Upper lobe of left lung (tissue), 6 donors: ENCODE data around the gene PSD2. TPM values are rescaled to one million over a fixed set of nuclear protein-coding genes. Genes with fewer than 3 reads are reported as not detected.

Source experiments
- ATAC-seq, 2 donors: fragments of 200-7000 bp; cut with Tn5 transposase; one replicate each; pipeline ENCODE4 v1.9.1; 2022; ENCODE audit warnings: mild to moderate bottlenecking in 2 of 2, moderate library complexity in 2 of 2; ENCODE audit not compliant: low FRiP score in 2 of 2
- DNase-seq, 2 donors: peaks; one replicate each; pipeline ENCODE4 v3.0.0-alpha.2; 2019 to 2020
- H3K27ac ChIP-seq, 4 donors: fragments of 200-600 bp; sonication (generic); one replicate each; pipeline ENCODE4 v1.5.1; 2016 to 2019
- H3K27me3 ChIP-seq, 4 donors: fragments of 200-600 bp; sonication (generic); one replicate each; pipeline ENCODE4 v1.5.1; 2017 to 2019
- H3K36me3 ChIP-seq, 4 donors: fragments of 200-600 bp; sonication (generic); one replicate each; pipeline ENCODE4 v1.5.1; 2016 to 2019
- H3K4me1 ChIP-seq, 4 donors: fragments of 200-600 bp; sonication (generic); one replicate each; pipeline ENCODE4 v1.5.1; 2018 to 2019
- H3K4me3 ChIP-seq, 4 donors: fragments of 200-600 bp; sonication (generic); one replicate each; pipeline ENCODE4 v1.5.1; 2017 to 2019; ENCODE audit warnings: mild to moderate bottlenecking in 2 of 4, moderate library complexity in 1 of 4
- H3K9me3 ChIP-seq, 4 donors: fragments of 200-600 bp; sonication (generic); one replicate each; pipeline ENCODE4 v1.5.1; 2018 to 2019
- CTCF ChIP-seq, 6 experiments: fragments of 450-650 bp in 4 of 6; fragments of 200-600 bp in 2 of 6; sonication (generic) in 2 of 6; IDR thresholded peaks; one replicate each; pipeline ENCODE4 v1.5.1; 2016 to 2019; ENCODE audit warnings: antibody characterized with exemption in 6 of 6
- EP300 ChIP-seq, 4 donors: sonication (generic); formaldehyde crosslinking; IDR thresholded peaks; one replicate each; pipeline ENCODE4 v1.5.1; 2017; ENCODE audit warnings: antibody characterized with exemption in 4 of 4, control low read depth in 2 of 4
- POLR2A ChIP-seq, 4 donors: fragments of 450-650 bp; IDR thresholded peaks; one replicate each; pipeline ENCODE4 v1.5.1; 2016 to 2017; ENCODE audit warnings: antibody characterized with exemption in 4 of 4, mild to moderate bottlenecking in 2 of 4
- POLR2AphosphoS5 ChIP-seq, 2 donors: sonication (generic); formaldehyde crosslinking; IDR thresholded peaks; one replicate each; pipeline ENCODE4 v1.5.1; 2017; ENCODE audit warnings: antibody characterized with exemption in 2 of 2
- WGBS, 2 donors: methylation state at CpG; one replicate each; pipeline ENCODE4 v1.1.5; 2017 to 2018; 5-methylcytosine and 5-hydroxymethylcytosine counted together
- total RNA-seq, 6 donors: library from RNA; depleted of rRNA in 4 of 6; stranded (reverse); fragments of >200 nt in 4 of 6; gene quantifications; one replicate each; pipeline versions ENCODE4 v1.1.0 to v1.2.1, GENCODE V29; 2016 to 2021
- donor health status: DM: no; HTN: no; CAD: no; lungs with moderate emphysema.
- donor health status: DM: no; HTN: yes; CAD: no; lungs with severe emphysema.

PSD2 gene
- total RNA-seq, 6 donors from 2014 or later: 0.10 to 0.15 (median 0.11) TPM; not detected in 3

GRCh38 chr5:139850423-139851016 is 54.9 kb downstream of the PSD2 start:
- Histone ChIP-seq H3K9me3 (no peaks in the 10 kb centered on the region), H3K36me3 (no peaks in the 10 kb centered on the region), H3K4me1 (peaks cover 10 to 25% (median 20%) of the 10 kb centered on the region in 4 donors), H3K4me3 (no peak overlapping the region), H3K27ac (peak overlapping the region in 1 of 4 donors; percentile 64), H3K27me3 (peaks cover 0 to 3% (median 0%) of the 10 kb centered on the region in 4 donors)
- DNase-seq (no peak), ATAC-seq (no peak)
- TF ChIP-seq POLR2A (IDR thresholded peaks at IDR 0.05) (no peak), POLR2AphosphoS5 (IDR thresholded peaks at IDR 0.05) (no peak), EP300 (IDR thresholded peaks at IDR 0.05) (no peak), CTCF (IDR thresholded peaks at IDR 0.05) (no peak)
- 67 to 86% methylated on average over 3 of the region's 3 CpGs for WGBS, 2 donors

- no peaks in the 10 kb centered on the region for H3K9me3 ChIP-seq
- no peak for ATAC-seq
- peaks cover 0 to 3% (median 0%) of the 10 kb centered on the region in 4 donors for H3K27me3 ChIP-seq
- H3K27ac ChIP-seq: no peak overlapping the region
- 95% methylated on average over 17 to 19 of the region's 19 CpGs for WGBS, 2 donors
- no peak overlapping the region for H3K4me3 ChIP-seq
- H3K36me3 ChIP-seq: no peaks in the 10 kb centered on the region
- peaks cover 10 to 25% (median 20%) of the 10 kb centered on the region in 4 donors for H3K4me1 ChIP-seq
- no peak for TF ChIP-seq POLR2A (IDR thresholded peaks at IDR 0.05)
- no peak for TF ChIP-seq POLR2AphosphoS5 (IDR thresholded peaks at IDR 0.05)
- no peak for TF ChIP-seq CTCF (IDR thresholded peaks at IDR 0.05)
- TF ChIP-seq EP300 (IDR thresholded peaks at IDR 0.05): no peak
- DNase-seq: peak in 1 of 2 donors; percentile 71
These were observed 56.0 kb downstream of the PSD2 start for GRCh38 chr5:139851558-139851957.

GRCh38 chr5:139852696-139853095 is 57.1 kb downstream of the PSD2 start:
- H3K27me3 ChIP-seq: no peaks in the 10 kb centered on the region
- H3K4me3 ChIP-seq: no peak overlapping the region
- peaks cover 9 to 18% (median 14%) of the 10 kb centered on the region in 4 donors for H3K4me1 ChIP-seq
- peak in 1 of 2 donors; percentile 44 for DNase-seq
- no peaks in the 10 kb centered on the region for H3K36me3 ChIP-seq
- no peak overlapping the region for H3K27ac ChIP-seq
- no peaks in the 10 kb centered on the region for H3K9me3 ChIP-seq
- ATAC-seq: no peak
- 90 to 92% methylated on average over 6 to 8 of the region's 8 CpGs for WGBS, 2 donors
- no peak for TF ChIP-seq POLR2AphosphoS5 (IDR thresholded peaks at IDR 0.05)

GRCh38 chr5:139854029-139854605 is 58.5 kb downstream of the PSD2 start:
- ATAC-seq: no peak
- Histone ChIP-seq H3K27me3 (peaks cover 0 to 4% (median 0%) of the 10 kb centered on the region in 4 donors), H3K9me3 (no peaks in the 10 kb centered on the region), H3K27ac (no peak overlapping the region), H3K4me1 (peaks cover 0 to 9% (median 4%) of the 10 kb centered on the region in 4 donors), H3K4me3 (no peak overlapping the region), H3K36me3 (no peaks in the 10 kb centered on the region)
- TF ChIP-seq CTCF (IDR thresholded peaks at IDR 0.05) (no peak), POLR2AphosphoS5 (IDR thresholded peaks at IDR 0.05) (no peak), POLR2A (IDR thresholded peaks at IDR 0.05) (no peak), EP300 (IDR thresholded peaks at IDR 0.05) (no peak)
- WGBS, 2 donors: 96% methylated on average over 7 of the region's 7 CpGs
- DNase-seq: no peak

- DNase-seq (no peak), ATAC-seq (no peak)
- peaks cover 0 to 4% (median 0%) of the 10 kb centered on the region in 4 donors for H3K27me3 ChIP-seq
- TF ChIP-seq EP300 (IDR thresholded peaks at IDR 0.05) (no peak), POLR2A (IDR thresholded peaks at IDR 0.05) (no peak), CTCF (IDR thresholded peaks at IDR 0.05) (no peak), POLR2AphosphoS5 (IDR thresholded peaks at IDR 0.05) (no peak)
- WGBS, 2 donors: 92 to 96% methylated on average over 5 of the region's 5 CpGs
- H3K36me3 ChIP-seq: no peaks in the 10 kb centered on the region
- H3K4me1 ChIP-seq: peaks cover 0 to under 1% (median under 1%) of the 10 kb centered on the region in 4 donors
- no peak overlapping the region for H3K27ac ChIP-seq
- H3K4me3 ChIP-seq: no peak overlapping the region
- no peaks in the 10 kb centered on the region for H3K9me3 ChIP-seq
These were observed 59.3 kb downstream of the PSD2 start for GRCh38 chr5:139854953-139855352.
